ENCODE results near the gene LYZL2.
"Not testable (repeated sequence)": the region's sequence is repeated elsewhere in the genome, so short reads cannot be mapped to it uniquely, and the experiment has no call there.

LYZL2 gene

GRCh38 chr10:30629653-30630052 is at the start of gene LYZL2:
Gene LYZL2, minus strand, starts transcription at chr10:30629753. Its CDS starts 2,838 bp downstream, at chr10:30626915.
- no peak for DNase-seq

DNA sequence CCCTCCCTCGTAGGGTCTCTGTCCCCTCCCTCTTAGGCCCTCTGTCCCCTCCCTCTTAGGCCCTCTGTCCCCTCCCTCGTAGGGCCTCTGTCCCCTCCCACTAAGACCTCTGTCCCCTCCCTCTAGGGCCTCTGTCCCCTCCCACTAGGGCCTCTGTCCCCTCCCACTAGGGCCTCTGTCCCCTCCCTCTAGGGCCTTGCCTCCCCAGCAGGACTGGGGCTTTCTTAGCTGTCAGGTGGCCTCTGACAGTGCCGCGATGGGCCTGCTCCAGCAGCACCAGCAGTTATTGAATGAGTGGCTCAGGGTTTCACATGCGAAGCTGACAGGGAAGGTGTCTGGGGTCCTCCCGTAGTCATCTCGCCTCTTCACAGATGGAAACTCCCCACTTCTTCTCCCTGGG is 48.1 kb upstream of the LYZL2 start:
- DNase-seq = not testable (repeated sequence)

- not testable (repeated sequence) for DNase-seq
Observed at GRCh38 chr10:30677146-30677545, 47.6 kb upstream of the LYZL2 start.

- no peak for DNase-seq
Observed at GRCh38 chr10:30675791-30676718, 46.5 kb upstream of the LYZL2 start.

- no peak for DNase-seq
Observed at GRCh38 chr10:30674796-30675195, 45.2 kb upstream of the LYZL2 start.

DNA sequence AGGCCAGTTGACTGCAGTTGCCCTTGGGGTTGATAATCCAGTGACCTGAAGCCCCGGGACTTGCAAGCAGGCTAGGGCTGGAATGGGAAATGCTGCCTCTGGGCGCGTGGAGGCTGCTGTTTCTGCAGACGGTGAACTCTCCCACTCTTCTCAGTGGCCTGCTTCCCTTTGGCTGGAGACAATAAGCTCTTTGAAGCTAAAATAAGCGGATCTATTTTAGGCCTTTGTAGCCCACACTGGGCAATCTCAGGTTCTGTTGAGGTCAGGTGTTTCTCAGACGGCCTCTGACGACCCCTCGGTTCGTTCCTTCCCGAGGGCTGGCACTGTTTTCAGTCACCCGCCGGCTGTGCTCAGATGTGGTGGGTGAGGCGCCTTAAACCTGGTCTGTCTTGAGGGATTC is 43.7 kb upstream of the LYZL2 start:
- DNase-seq = not testable (repeated sequence)

DNA sequence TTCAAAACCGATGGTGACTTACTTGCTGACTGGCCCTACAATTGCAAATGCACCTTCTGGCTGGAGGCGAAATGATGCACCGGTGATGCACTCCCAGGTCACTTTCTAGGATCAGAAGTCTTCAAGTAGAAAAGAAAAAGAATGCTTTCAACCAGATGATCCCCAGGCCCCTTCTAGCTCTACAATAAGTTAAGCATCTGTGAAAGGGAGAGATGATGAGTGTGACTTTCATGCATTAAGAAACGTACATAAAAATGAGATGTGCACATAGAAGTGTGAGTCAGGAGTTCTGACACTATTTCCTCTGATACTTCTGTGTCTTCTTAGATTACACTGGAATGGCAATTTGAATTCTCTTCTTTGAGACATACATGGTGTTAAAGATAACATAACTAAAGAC is 42.8 kb upstream of the LYZL2 start:
- not testable (repeated sequence) for DNase-seq

DNA sequence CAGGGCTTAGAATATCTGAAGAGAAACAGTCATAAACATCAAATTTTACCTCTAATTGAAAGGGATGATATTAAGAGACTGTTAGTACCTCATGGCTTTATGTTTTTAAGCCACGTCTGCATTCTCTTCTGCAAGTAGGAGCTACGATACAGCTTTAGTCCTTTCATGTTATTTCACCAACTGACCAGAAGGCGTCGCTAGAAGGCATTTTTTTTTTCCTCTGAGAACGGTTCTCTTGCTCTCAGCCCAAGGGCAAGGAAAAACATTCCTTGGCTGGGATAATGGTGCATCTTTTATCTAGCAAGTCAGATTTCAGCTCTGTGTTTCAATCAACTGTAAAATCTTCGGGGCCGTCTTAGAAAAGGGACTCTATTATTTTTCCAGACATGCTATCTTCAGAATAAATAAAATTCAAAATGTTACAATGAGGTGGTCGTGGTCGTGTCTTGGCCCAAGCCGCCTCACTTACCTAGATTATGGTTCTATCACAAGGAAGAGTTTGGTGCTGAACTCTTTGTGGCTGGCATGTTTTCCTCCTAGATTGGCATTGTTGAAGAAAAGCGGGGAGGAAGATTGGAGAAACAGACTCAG is 41.6 kb upstream of the LYZL2 start:
- DNase-seq = peak; percentile 70

GRCh38 chr10:30667982-30668381 is 38.4 kb upstream of the LYZL2 start:
- DNase-seq = not testable (repeated sequence)

GRCh38 chr10:30663403-30663802 is 33.9 kb upstream of the LYZL2 start:
- not testable (repeated sequence) for DNase-seq

- DNase-seq = no peak
Observed at GRCh38 chr10:30662814-30663213, 33.3 kb upstream of the LYZL2 start.

GRCh38 chr10:30660314-30660713 is 30.8 kb upstream of the LYZL2 start:
- not testable (repeated sequence) for DNase-seq

DNA sequence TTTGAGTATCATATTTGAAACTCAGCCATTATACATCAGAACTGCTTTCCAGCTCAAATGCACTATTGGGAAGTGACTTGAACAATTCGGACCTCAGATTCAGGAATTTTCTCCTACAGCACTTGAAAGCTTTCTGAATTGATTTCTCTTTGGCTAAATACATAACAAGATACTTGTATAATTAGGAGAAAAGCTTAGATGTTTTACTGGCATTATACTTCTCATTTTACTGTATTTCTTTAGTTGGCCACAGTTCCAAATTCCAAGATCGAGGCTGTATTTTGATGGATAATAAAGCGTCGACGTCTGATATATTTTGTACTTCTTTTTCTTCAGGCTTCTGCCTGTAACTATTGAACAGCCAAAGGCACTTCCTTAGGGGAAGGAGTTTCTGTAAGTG is 26.7 kb upstream of the LYZL2 start:
- DNase-seq = no peak

DNA sequence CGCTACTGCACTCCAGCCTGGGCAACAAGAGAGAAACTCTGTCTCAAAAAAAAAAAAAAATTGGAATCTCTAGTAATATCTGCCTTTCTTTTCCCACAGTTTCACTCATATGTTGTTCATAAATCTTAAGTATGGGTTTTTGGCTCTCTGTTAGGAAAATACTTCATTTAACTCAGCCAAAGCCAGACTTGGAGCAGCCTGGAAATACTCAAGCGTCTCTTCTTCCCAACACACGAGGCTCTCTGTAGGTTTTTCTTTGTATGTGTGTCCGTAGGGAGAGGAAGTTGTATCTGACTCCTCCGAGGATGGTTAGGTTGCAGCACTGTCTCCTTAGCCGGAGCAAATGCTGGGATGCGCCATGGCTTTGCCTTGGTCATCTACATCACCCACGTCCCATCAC is 25.4 kb upstream of the LYZL2 start:
- DNase-seq = not testable (repeated sequence)

- not testable (repeated sequence) for DNase-seq
Observed at GRCh38 chr10:30651470-30652397, 22.2 kb upstream of the LYZL2 start.

DNA sequence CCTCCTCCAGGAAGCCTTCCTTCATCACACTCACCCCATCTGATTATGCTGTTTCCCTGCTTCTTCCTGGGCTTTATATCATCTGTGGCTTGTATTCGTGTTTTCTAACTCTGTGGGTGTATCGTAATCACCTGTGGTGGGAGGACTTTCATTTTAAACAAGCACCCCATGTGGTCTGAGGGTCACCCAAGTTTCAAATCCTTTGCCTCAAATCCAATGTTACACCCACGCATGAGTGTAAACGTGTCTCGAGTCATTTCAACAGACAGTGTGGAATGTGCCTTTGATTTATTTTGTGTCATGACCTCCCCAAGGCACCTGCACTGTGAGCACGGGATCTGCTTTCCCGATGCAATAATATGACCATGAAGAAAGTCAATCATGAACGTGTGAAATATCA is 17.5 kb upstream of the LYZL2 start:
- no peak for DNase-seq

DNA sequence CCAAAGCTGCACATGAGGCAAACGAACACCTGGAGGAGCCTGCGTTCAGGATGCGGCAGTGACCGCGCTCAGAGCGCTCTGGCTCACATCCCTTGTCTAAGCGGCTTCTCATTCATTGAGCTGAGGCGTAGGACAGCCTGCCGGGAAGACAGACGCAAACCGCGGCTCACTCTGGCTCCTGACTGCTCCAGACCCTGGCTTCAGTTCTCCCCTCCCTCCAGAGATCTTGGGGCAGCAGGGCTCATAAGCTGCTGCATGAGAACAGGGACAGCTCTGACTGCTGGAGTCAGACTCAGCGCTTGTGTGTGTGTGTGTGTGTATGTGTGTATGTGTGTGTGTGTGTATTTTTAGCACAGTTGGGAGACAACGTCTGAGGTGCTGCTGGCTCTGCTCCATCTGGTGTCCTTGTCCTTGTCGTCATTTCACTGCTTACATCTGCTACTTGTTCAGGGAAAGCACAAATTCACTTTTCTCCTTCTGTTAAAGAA is 15.8 kb upstream of the LYZL2 start:
- DNase-seq = peak; percentile 85

- DNase-seq = not testable (repeated sequence)
Observed at GRCh38 chr10:30644408-30644861, 14.9 kb upstream of the LYZL2 start.

DNA sequence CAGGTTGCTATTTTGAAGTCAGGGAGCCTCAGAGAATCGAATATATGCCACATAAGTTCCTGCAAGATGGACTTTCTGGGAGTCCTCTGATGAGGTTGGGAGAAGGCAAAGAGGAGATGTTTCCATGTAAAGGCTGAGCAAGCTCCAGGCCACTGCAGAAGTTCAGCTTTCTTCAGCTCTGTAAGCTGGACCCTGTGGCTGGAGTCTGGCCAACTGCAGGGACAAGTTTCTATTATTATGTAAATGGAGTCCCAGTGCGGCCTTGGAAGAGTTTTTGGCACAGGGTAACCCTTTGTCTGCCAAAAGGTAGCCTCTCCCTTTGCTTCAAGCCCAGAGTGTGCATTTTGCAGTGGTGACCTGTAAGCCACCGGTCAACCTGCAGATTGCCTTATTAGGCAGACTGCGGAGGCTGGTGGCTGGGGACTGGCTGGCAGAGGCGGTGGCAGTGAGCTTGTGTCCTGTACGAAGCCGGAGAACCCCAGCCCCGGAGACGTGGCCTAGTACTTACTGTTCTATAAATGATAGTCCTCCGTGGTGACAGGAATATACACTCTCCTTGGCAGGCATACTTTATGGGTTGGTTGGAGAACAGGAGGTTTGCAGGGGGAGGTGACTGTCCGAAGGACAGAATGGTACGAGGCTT is 14.1 kb upstream of the LYZL2 start:
- DNase-seq = not testable (repeated sequence)

GRCh38 chr10:30642856-30643255 is 13.3 kb upstream of the LYZL2 start:
- not testable (repeated sequence) for DNase-seq

GRCh38 chr10:30639946-30640786 is 10.6 kb upstream of the LYZL2 start:
- no peak for DNase-seq
